Measurements from ENCODE around the gene ATP2C1.
"Not testable (repeated sequence)": the region's sequence is repeated elsewhere in the genome, so short reads cannot be mapped to it uniquely, and the experiment has no call there.

Gene ATP2C1

GRCh38 chr3:130997289-130997688 is 103.4 kb downstream of the ATP2C1 start:
- no peak for DNase-seq

- DNase-seq: no peak
These were observed 107.2 kb downstream of the ATP2C1 start for GRCh38 chr3:131001071-131001470.

- DNase-seq: no peak
These were observed 110.7 kb downstream of the ATP2C1 start for GRCh38 chr3:131004603-131005002.

- no peak for DNase-seq
These were observed 113.4 kb downstream of the ATP2C1 start for GRCh38 chr3:131007256-131007655.

- DNase-seq: no peak
These were observed 113.9 kb downstream of the ATP2C1 start for GRCh38 chr3:131007782-131008181.

GRCh38 chr3:131008326-131008725 is 114.4 kb downstream of the ATP2C1 start:
- DNase-seq: no peak

- no peak for DNase-seq
These were observed 115.8 kb downstream of the ATP2C1 start for GRCh38 chr3:131009698-131010097.

GRCh38 chr3:131018970-131019369 is 125.1 kb downstream of the ATP2C1 start:
- DNase-seq: no peak

- peak; percentile 24 for DNase-seq
These were observed 126.3 kb downstream of the ATP2C1 start for GRCh38 chr3:131020122-131020693.

- DNase-seq: no peak
These were observed 131.7 kb downstream of the ATP2C1 start for GRCh38 chr3:131025539-131025938.

GRCh38 chr3:131026321-131027151 is 132.7 kb downstream of the ATP2C1 start, which contains the start of the genes ASTE1 and NEK11:
Gene ASTE1 (minus strand): TSS chr3:131026825. CDS start chr3:131025306, 1,519 bp downstream.
Gene NEK11 (plus strand): TSS chr3:131026877. CDS start chr3:131029709, 2,832 bp downstream.
- peak; percentile 41 for DNase-seq

- DNase-seq: no peak
These were observed 135.0 kb downstream of the ATP2C1 start for GRCh38 chr3:131028844-131029243.

GRCh38 chr3:131031660-131032059 is 137.8 kb downstream of the ATP2C1 start:
- DNase-seq: no peak

GRCh38 chr3:131033480-131034080 is 139.7 kb downstream of the ATP2C1 start:
- no peak for DNase-seq

GRCh38 chr3:131036200-131036816 is 142.4 kb downstream of the ATP2C1 start:
- DNase-seq: no peak

GRCh38 chr3:131036986-131037385 is 143.1 kb downstream of the ATP2C1 start:
- no peak for DNase-seq

- no peak for DNase-seq
These were observed 144.4 kb downstream of the ATP2C1 start for GRCh38 chr3:131038326-131038725.

GRCh38 chr3:131042271-131042985 is 148.5 kb downstream of the ATP2C1 start:
- DNase-seq: not testable (repeated sequence)

GRCh38 chr3:131047582-131047981 is 153.7 kb downstream of the ATP2C1 start:
- DNase-seq: no peak

GRCh38 chr3:131048030-131048429 is 154.1 kb downstream of the ATP2C1 start:
- no peak for DNase-seq

GRCh38 chr3:131050001-131050400 is 156.1 kb downstream of the ATP2C1 start:
- no peak for DNase-seq

GRCh38 chr3:131053043-131053859 is 159.4 kb downstream of the ATP2C1 start:
- no peak for DNase-seq

Data from SIG-M5 (cell line).